NCI-H2171 treated with DMSO at 0.1 percent for 48 hours (cell line): ENCODE results near the gene MNT.

ENCODE experiments used
- DNase-seq: peaks from one replicate; lab custom pipeline; 2025; lab: John Stamatoyannopoulos, UW

Gene MNT

GRCh38 chr17:2380950-2381649 is 19.8 kb downstream of the MNT start:
- DNase-seq = no peak

DNA sequence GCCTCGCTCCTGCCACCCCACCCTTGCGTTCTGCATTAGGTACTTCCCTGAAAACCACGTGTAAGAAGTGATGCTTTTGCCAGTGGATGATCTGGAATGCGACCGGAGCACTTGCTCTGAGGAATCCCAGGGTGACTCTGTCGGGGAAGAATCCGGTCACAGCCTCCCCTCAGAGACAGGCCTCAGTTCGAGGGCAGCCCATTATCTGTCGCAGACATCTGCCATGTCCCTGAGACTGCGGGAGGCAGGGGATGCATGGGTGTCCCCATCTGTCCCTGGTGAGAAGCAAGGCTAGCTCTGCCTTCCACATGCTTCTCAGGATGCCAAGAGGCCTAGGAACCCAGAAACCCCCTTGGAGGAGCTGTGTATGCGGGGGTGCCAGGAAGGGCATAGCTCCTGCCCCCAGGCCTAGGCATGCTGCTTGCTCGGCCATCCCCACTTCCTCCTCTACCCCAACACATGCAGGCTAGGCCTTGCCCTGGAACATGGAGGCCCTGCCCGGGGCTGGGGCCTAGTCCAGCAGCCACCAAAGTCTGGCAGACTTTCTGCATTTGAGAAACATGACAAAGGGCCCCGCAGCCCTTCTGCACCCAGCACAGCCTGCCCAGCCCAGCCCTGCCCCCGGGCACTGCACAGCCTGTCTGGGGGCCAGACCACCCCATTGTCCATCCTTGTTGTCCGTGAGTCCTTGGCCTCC is 20.5 kb downstream of the MNT start:
- peak; percentile 27 for DNase-seq

GRCh38 chr17:2379489-2380225 is 21.2 kb downstream of the MNT start:
- no peak for DNase-seq

GRCh38 chr17:2378905-2379304 is 22.0 kb downstream of the MNT start:
- DNase-seq = no peak

GRCh38 chr17:2377659-2378058 is 23.2 kb downstream of the MNT start:
- no peak for DNase-seq

DNA sequence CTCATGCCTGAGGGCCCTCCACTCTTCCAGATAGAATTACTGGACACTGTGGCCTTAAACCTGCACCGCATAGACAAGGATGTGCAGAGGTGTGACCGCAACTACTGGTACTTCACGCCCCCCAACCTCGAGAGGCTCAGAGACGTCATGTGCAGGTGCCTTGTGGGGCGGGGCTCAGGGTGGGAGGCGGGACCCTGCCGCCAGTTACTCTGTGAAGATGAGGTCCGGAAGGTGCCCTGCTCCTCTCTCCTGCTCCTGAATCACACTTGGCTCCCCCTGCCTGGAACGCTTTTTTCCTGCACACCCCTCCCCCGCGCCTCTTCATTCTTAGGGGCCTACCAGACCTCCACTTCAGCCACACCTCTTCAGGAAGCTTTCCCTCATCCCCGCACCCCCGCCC is 24.8 kb downstream of the MNT start:
- DNase-seq = no peak

GRCh38 chr17:2375406-2375805 is 25.5 kb downstream of the MNT start:
- no peak for DNase-seq

DNA sequence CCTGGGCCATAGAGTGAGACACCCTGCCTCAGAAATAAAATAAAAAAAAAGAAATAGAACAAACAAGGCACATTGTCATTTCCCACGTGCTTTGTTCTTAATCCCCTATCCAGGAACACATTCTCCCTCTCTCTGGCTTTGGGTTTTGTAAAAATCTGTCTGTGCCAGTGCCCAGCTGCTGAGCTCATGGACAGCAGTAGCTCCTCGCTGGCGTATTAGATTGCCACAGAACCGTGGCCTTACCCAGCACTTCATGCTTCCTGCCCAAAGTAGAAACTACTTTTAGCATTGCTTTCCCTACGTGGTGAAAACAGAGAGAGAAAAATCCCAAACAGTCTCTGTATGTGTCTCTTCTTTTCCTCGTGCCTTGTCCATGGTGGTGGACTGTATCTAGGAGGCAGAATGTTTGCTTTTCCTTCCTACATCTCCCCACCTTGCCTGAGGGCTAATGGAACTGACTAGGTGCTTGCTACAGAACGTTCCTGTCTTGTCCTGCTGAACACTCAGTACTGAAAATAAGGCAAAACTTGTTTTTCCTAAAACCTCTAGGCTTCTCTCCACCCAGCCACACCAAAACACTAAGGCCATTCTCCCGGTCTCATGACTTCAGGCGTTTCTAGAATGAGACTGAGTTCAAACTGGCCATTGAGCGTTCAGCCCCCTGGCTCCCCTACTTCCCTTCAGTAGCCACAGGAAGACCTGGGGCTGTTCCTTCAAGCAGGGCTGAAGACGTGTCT is 26.1 kb downstream of the MNT start:
- no peak for DNase-seq

DNA sequence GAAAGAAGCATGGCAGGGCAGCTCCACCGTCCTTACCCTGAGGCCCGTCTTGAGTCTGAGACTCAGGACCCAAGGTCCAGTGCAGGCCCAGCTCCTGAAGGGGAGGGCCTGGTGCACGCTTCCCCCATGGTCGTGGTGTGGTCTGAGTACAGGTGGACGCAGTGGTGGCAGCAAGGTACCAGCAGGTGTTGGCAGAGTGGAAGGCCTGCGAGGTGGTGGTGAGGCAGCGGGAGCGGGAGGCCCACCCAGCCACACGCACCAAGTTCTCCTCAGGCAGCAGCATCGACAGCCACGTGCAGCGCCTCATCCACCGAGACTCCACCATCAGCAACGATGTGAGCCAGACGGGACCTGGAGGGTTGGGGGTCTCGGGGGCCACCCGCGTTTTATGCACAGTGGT is 27.7 kb downstream of the MNT start:
- no peak for DNase-seq

DNA sequence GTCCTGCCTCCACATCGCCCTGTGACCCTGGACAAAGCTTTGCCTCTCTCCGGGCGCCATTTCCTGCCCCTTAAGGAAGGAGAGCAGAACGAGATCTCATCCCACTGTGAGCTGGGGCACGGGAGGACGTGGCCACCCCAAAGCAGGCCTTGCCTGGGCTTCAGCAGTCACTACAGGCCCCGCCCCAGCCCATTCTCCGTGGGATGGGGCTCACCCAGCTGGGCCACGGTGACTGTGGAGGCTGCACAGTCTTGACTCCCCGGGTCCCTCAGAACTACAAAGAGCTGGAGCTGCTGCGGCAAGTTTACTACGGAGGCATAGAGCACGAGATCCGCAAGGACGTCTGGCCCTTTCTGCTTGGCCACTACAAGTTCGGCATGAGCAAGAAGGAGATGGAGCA is 28.2 kb downstream of the MNT start:
- DNase-seq = no peak

- no peak for DNase-seq
These were observed 28.7 kb downstream of the MNT start for GRCh38 chr17:2372180-2372579.

- DNase-seq = no peak
These were observed 29.4 kb downstream of the MNT start for GRCh38 chr17:2371183-2372130.

DNA sequence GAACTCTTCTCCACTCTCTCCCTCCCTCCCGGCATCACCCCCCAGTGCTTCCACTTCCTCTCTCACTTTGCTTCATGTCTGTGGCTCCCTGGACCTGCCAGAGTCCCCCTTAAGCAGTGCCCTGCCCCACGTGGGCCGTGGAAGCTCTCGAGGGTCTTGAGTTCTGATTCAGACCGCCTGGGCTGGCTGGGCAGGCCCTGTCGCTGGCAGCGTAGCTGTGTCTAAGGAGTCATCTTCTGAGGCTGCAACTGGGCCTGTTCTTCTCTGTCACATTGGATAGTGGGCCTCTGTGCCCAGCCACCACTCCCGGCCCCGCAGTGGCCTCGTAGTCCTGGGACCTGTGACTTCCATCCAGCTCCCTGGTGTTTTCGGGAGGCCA is 30.7 kb downstream of the MNT start:
- DNase-seq = no peak

DNA sequence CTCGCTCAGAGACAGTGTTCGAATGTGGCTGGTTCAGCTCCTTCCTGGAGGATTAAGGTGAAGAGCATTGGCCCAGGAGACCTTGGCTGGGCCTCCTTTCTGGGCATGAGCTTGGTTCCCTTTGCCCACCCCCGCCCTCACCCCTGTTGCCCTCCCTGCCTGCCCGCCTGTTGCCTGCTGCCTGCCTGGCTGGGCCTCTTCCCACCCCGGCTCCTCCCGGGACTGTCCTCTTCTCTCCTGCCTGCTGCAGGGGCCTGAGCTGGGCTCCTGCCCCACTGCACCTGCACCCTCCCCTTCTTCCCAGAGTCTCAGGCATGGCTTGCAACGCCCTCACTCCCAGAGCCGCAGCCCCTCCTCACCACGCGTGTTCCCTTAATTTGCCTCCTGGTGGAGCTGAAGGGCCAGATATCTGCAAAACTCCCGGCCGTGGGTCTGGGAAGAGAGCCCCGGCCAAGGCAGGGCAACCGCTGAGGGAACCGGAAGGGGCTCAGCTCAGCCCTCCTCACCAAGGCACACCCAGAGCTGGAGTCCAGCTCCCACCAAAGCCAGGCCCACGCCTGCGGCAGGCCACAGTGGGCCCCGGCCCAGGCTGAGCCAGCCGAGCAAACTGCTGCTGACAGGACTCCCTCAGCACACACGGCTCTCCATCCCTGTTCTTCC is 31.2 kb downstream of the MNT start:
- no peak for DNase-seq

- no peak for DNase-seq
These were observed 31.8 kb downstream of the MNT start for GRCh38 chr17:2369039-2369438.

DNA sequence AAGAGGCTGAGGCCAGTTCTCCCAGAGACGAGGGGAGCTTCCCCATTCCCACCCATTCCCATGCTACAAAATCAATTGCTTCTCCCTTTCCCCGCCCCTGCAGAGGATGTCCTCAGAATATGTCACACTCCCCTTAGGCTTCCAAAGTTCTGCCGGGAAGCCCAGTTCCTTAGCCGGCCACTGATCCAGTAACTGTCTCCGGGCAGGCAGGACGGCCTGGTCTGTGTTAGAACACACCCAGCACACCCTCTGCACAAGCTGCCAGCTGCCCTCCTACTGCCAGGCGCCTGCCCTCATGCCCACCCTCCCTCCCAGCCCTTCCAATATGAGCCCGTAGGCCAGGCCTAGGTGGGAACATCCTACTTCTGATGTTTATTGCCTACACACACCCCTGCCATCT is 32.5 kb downstream of the MNT start:
- DNase-seq = peak; percentile 39

GRCh38 chr17:2366747-2367494 is 33.9 kb downstream of the MNT start:
- DNase-seq = no peak

GRCh38 chr17:2365132-2365531 is 35.7 kb downstream of the MNT start:
- no peak for DNase-seq

DNA sequence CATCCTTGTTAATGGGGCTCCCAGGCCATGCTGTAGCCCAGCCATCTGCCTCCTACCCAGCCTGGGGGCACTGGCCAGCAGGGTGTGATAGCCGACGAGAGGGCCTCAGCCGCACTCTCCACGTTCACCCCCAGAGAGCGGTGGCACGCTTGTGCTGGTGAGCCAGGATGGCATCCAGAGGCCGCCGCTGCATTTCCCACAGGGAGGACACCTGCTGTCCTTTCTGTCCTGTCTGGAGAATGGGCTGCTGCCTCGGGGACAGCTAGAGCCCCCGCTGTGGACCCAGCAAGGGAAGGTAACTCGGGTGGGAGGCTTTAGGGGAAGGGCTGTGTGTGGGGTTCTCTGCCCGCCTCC is 36.1 kb downstream of the MNT start:
- no peak for DNase-seq
